HFFc6 (cell line): Measurements from ENCODE around the gene FAIM. TPM values are rescaled to one million over a fixed set of nuclear protein-coding genes. Genes with fewer than 3 reads are reported as not detected.

ENCODE experiments used
- DNase-seq: peaks from one replicate; pipeline ENCODE4 v3.0.0-alpha.2; 2018
- H3K27ac Mint-ChIP-seq: 2 replicates; pipeline ENCODE4 v1.8.0; 2020; ENCODE audit warnings: mild to moderate bottlenecking, mixed read lengths
- H3K27me3 Mint-ChIP-seq: 2 replicates; pipeline ENCODE4 v1.8.0; 2021; ENCODE audit warnings: mild to moderate bottlenecking, moderate library complexity, mixed read lengths; ENCODE audit not compliant: insufficient read depth
- H3K36me3 Mint-ChIP-seq: 2 replicates; pipeline ENCODE4 v1.8.0; 2021; ENCODE audit warnings: low read depth, mixed read lengths
- H3K4me1 Mint-ChIP-seq: 2 replicates; pipeline ENCODE4 v1.8.0; 2020; ENCODE audit warnings: low read depth, mixed read lengths
- H3K4me3 Mint-ChIP-seq: 2 replicates; pipeline ENCODE4 v1.8.0; 2020; ENCODE audit warnings: mild to moderate bottlenecking, moderate library complexity, mixed read lengths
- H3K9me3 Mint-ChIP-seq: 2 replicates; pipeline ENCODE4 v1.8.0; 2020; ENCODE audit warnings: mild to moderate bottlenecking, mixed read lengths
- CTCF ChIP-seq: fragments of 200-600 bp; sonication (generic); IDR thresholded peaks from 2 replicates; pipeline ENCODE4 v1.5.0; 2021; ENCODE audit warnings: antibody characterized with exemption, mild to moderate bottlenecking
- total RNA-seq, 6 experiments: library from RNA; stranded (reverse); fragmentation: NEBNext Ultra II Directional; extraction: Animal tissue kit (Norgen Biotek cat#: 25700); gene quantifications; 2 replicates in 1 of 6; 3 replicates in 5 of 6; pipeline ENCODE4 v1.2.3, GENCODE V29; 2021

FAIM gene
- total RNA-seq, 6 experiments from 2014 or later, result 6.7 to 12.4 (median 9.5) TPM

- no peak for TF ChIP-seq CTCF
- H3K36me3 Mint-ChIP-seq, result peaks cover 67% of the 10 kb centered on the region
- no peaks in the 10 kb centered on the region; the same call in 1 of the 2 replicates for H3K27me3 Mint-ChIP-seq
- no peak for DNase-seq
- no peaks in the 10 kb centered on the region for H3K4me1 Mint-ChIP-seq
- H3K4me3 Mint-ChIP-seq, result no peak overlapping the region
- H3K9me3 Mint-ChIP-seq, result peaks cover 46% of the 10 kb centered on the region
- no peak overlapping the region for H3K27ac Mint-ChIP-seq
These were observed 40.6 kb downstream of the FAIM start for GRCh38 chr3:138649134-138649533.

- H3K27me3 Mint-ChIP-seq, result no peaks in the 10 kb centered on the region; the same call in 1 of the 2 replicates
- no peak overlapping the region for H3K4me3 Mint-ChIP-seq
- H3K27ac Mint-ChIP-seq, result no peak overlapping the region
- no peaks in the 10 kb centered on the region for H3K4me1 Mint-ChIP-seq
- H3K9me3 Mint-ChIP-seq, result peaks cover 5% of the 10 kb centered on the region
- no peak for TF ChIP-seq CTCF
- H3K36me3 Mint-ChIP-seq, result peaks cover 39% of the 10 kb centered on the region
- no peak for DNase-seq
These were observed 45.0 kb downstream of the FAIM start for GRCh38 chr3:138653567-138653966.

- no peak for TF ChIP-seq CTCF
- H3K4me1 Mint-ChIP-seq, result no peaks in the 10 kb centered on the region
- H3K27ac Mint-ChIP-seq, result no peak overlapping the region
- no peaks in the 10 kb centered on the region for H3K27me3 Mint-ChIP-seq
- H3K4me3 Mint-ChIP-seq, result no peak overlapping the region
- peaks cover 16% of the 10 kb centered on the region for H3K36me3 Mint-ChIP-seq
- H3K9me3 Mint-ChIP-seq, result no peaks in the 10 kb centered on the region
- DNase-seq, result no peak
These were observed 48.9 kb downstream of the FAIM start for GRCh38 chr3:138657508-138657907.

- TF ChIP-seq CTCF, result no peak
- H3K36me3 Mint-ChIP-seq, result peaks cover 12% of the 10 kb centered on the region
- H3K4me3 Mint-ChIP-seq, result no peak overlapping the region
- no peak for DNase-seq
- no peaks in the 10 kb centered on the region for H3K4me1 Mint-ChIP-seq
- H3K9me3 Mint-ChIP-seq, result no peaks in the 10 kb centered on the region
- H3K27ac Mint-ChIP-seq, result no peak overlapping the region
- H3K27me3 Mint-ChIP-seq, result no peaks in the 10 kb centered on the region
These were observed 59.5 kb downstream of the FAIM start for GRCh38 chr3:138668107-138668506.

- no peak overlapping the region for H3K27ac Mint-ChIP-seq
- H3K27me3 Mint-ChIP-seq, result no peaks in the 10 kb centered on the region; the same call in 1 of the 2 replicates
- DNase-seq, result no peak
- H3K4me1 Mint-ChIP-seq, result peaks cover 8% of the 10 kb centered on the region; the same call in 1 of the 2 replicates
- H3K9me3 Mint-ChIP-seq, result peaks cover 17% of the 10 kb centered on the region
- TF ChIP-seq CTCF, result no peak
- no peak overlapping the region for H3K4me3 Mint-ChIP-seq
- H3K36me3 Mint-ChIP-seq, result peaks cover 25% of the 10 kb centered on the region
These were observed 61.8 kb downstream of the FAIM start for GRCh38 chr3:138670407-138670806.
